Ovary (tissue), 3 donors: ENCODE measurements around the gene DTWD2.

Source experiments
- CTCF ChIP-seq, 3 donors: fragments of 450-650 bp in 2 of 3; fragments of 200-600 bp in 1 of 3; IDR thresholded peaks; one replicate each; pipeline versions ENCODE4 v1.5.1 to v1.8.0; 2016 to 2022; ENCODE audit warnings: antibody characterized with exemption in 3 of 3, mild to moderate bottlenecking in 1 of 3
- POLR2A ChIP-seq: fragments of 450-650 bp; IDR thresholded peaks from one replicate; pipeline ENCODE4 v1.6.1; 2017; ENCODE audit warnings: antibody characterized with exemption, mild to moderate bottlenecking, moderate library complexity
- donor health status: DM: no; HTN: no; CAD: no.

DNA sequence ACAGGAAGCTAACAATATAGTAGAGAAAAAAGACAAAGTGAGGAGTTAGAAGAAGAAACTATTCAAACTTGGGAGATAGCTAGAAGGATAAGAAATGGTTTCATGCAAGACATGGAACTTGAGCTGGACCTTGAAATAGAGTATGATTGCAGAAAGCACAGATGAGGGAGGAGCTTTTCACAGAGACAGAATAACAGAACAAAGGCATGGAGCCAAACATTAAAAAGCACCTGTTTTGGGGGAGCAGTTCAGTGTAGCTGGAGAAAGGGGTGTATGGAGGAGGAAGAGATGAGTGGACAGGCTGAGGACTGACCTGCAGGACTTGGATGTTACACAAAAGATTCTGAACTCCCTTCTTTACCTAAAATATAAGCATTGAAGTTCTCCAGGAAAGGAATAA is 25.2 kb downstream of the DTWD2 start:
- TF ChIP-seq POLR2A (no peak), CTCF (IDR thresholded peaks at IDR 0.05) (no peak)
